A673 (cell line): ENCODE results near the gene NEIL3.

Source experiments
- CTCF ChIP-seq: fragments of 300-800, 200-600 bp; sonication (generic); conservative IDR thresholded peaks from 2 replicates; pipeline ENCODE4 v1.5.1; 2017; ENCODE audit warnings: low read depth, mild to moderate bottlenecking, antibody characterized with exemption, low read length, moderate library complexity, mixed read lengths
- EZH2 ChIP-seq: fragments of 200-600 bp; sonication (generic); IDR thresholded peaks from 2 replicates; pipeline ENCODE4 v1.6.1; 2017; ENCODE audit warnings: borderline replicate concordance, low read depth, mild to moderate bottlenecking, mixed read lengths, antibody characterized with exemption, low read length; ENCODE audit not compliant: poor library complexity, severe bottlenecking

- TF ChIP-seq CTCF = no peak
- no peak for TF ChIP-seq EZH2
Measured at GRCh38 chr4:177369372-177369771, 59.7 kb downstream of the NEIL3 start.
